OCI-LY7 (cell line): ENCODE results near the gene SGSM2. TPM values are rescaled to one million over a fixed set of nuclear protein-coding genes. Genes with fewer than 3 reads are reported as not detected.

Experiments
- BruUV-seq: library from RNA; stranded (reverse); fragments of 400-500 nt; replicated peaks from 2 replicates; lab custom pipeline; 2021; lab: Mats Ljungman, UMichigan
- CTCF ChIA-PET: fragments of 300-600 bp; sonication (Branson Sonifier 250); formaldehyde crosslinking; loops from one replicate; lab custom pipeline; 2022; ENCODE audit warnings: antibody characterized with exemption; ENCODE audit not compliant: unreplicated experiment; lab: Charles Lee
- POLR2A ChIA-PET: fragments of 300-600 bp; sonication (Branson Sonifier 250); formaldehyde crosslinking; loops from one replicate; lab custom pipeline; 2022; ENCODE audit warnings: antibody characterized with exemption; lab: Charles Lee
- DNase-seq: peaks from one replicate; pipeline ENCODE4 v3.0.0-alpha.2; 2015; ENCODE audit warnings: low spot score
- H2AFZ ChIP-seq: fragments of 200-600 bp; sonication (generic), shearing (Covaris generic); 2 replicates; pipeline ENCODE4 v1.6.1; 2014; ENCODE audit warnings: mild to moderate bottlenecking, antibody characterized with exemption, low read length, moderate library complexity
- H3K27ac ChIP-seq: fragments of 200-600 bp; sonication (generic); 2 replicates; pipeline ENCODE4 v1.5.1; 2014; ENCODE audit warnings: mixed run types, low read depth, mild to moderate bottlenecking, moderate library complexity, low read length, inconsistent platforms; ENCODE audit not compliant: poor library complexity, severe bottlenecking
- H3K36me3 ChIP-seq: fragments of 200-600 bp; sonication (generic); 2 replicates; pipeline ENCODE4 v1.6.1; 2014; ENCODE audit warnings: mild to moderate bottlenecking, antibody characterized with exemption, low read length, moderate library complexity, mixed read lengths; ENCODE audit not compliant: insufficient read depth
- H3K4me1 ChIP-seq: fragments of 200-600 bp; sonication (generic); 2 replicates; pipeline ENCODE4 v1.5.1; 2014; ENCODE audit warnings: mild to moderate bottlenecking, low read length; ENCODE audit not compliant: insufficient read depth, poor library complexity, severe bottlenecking
- H3K4me2 ChIP-seq: fragments of 200-600 bp; sonication (generic); 2 replicates; pipeline ENCODE4 v1.6.1; 2014; ENCODE audit warnings: mild to moderate bottlenecking, low read length
- H3K4me3 ChIP-seq: fragments of 200-600 bp; sonication (generic); 2 replicates; pipeline ENCODE4 v1.5.1; 2014; ENCODE audit warnings: mild to moderate bottlenecking, low read depth, low read length; ENCODE audit not compliant: poor library complexity, severe bottlenecking
- H3K79me2 ChIP-seq: fragments of 200-600 bp; sonication (generic); 2 replicates; pipeline ENCODE4 v1.6.1; 2016; ENCODE audit warnings: low read depth, mild to moderate bottlenecking, low read length, moderate library complexity, mixed read lengths; ENCODE audit not compliant: insufficient read depth
- H3K9me2 ChIP-seq: fragments of 200-600 bp; sonication (generic); 2 replicates; pipeline ENCODE4 v1.6.1; 2016; ENCODE audit warnings: mild to moderate bottlenecking, low read length, mixed read lengths; ENCODE audit not compliant: insufficient read depth
- H3K9me3 ChIP-seq: fragments of 200-600 bp; sonication (generic); 2 replicates; pipeline ENCODE4 v1.6.1; 2014; ENCODE audit warnings: mild to moderate bottlenecking, mixed run types, low read length, mixed read lengths
- H4K20me1 ChIP-seq: fragments of 200-600 bp; sonication (generic); 2 replicates; pipeline ENCODE4 v1.6.1; 2014; ENCODE audit warnings: mild to moderate bottlenecking, antibody characterized with exemption, low read length, moderate library complexity, mixed read lengths; ENCODE audit not compliant: insufficient read depth
- CTCF ChIP-seq: fragments of 200-600 bp; sonication (generic); conservative IDR thresholded peaks from 2 replicates; pipeline ENCODE4 v1.5.1; 2014; ENCODE audit warnings: mild to moderate bottlenecking, antibody characterized with exemption, low read length, moderate library complexity, mixed read lengths
- EZH2phosphoT487 ChIP-seq: fragments of 200-600 bp; sonication (generic); IDR thresholded peaks from 2 replicates; pipeline ENCODE4 v1.6.1; 2018; ENCODE audit warnings: low read depth, borderline replicate concordance, mild to moderate bottlenecking, mixed run types, antibody characterized with exemption, low read length, moderate library complexity, mixed read lengths
- intact Hi-C: fragments of 100-400 bp; cut with micrococcal nuclease; formaldehyde crosslinking; loops from one replicate; pipeline ENCODE4 v1.10.0; 2022; ENCODE audit not compliant: unreplicated experiment
- total RNA-seq, 2 experiments: library from RNA; depleted of rRNA in 1 of 2; stranded (reverse); fragments of >200 nt in 1 of 2; shearing (Covaris generic) in 1 of 2; gene quantifications; 2 replicates each; pipeline ENCODE4 v1.2.3, GENCODE V29; 2014 to 2022

SGSM2 gene
- total RNA-seq, 2 experiments from 2014 or later: 44.0 to 50.6 TPM

GRCh38 chr17:2363318-2363717 lies 26.0 kb downstream of the SGSM2 start:
- no peaks in the 10 kb centered on the region for H3K36me3 ChIP-seq
- CTCF ChIA-PET: no interaction called here
- no peaks in the 10 kb centered on the region for H3K79me2 ChIP-seq
- H3K4me3 ChIP-seq: no peak overlapping the region
- POLR2A ChIA-PET: no interaction called here
- H3K4me1 ChIP-seq: no peaks in the 10 kb centered on the region
- no peak overlapping the region for H3K27ac ChIP-seq
- no peak for TF ChIP-seq EZH2phosphoT487
- no peak for TF ChIP-seq CTCF
- H3K4me2 ChIP-seq: no peak overlapping the region
- intact Hi-C loops: no loop called here
- no peak for DNase-seq
- no TSS peak for BruUV-seq
- H3K9me2 ChIP-seq: no peaks in the 10 kb centered on the region
- no peak overlapping the region for H2AFZ ChIP-seq
- H4K20me1 ChIP-seq: no peaks in the 10 kb centered on the region
- no peaks in the 10 kb centered on the region for H3K9me3 ChIP-seq

- Histone ChIP-seq H3K4me3 (no peak overlapping the region), H4K20me1 (no peaks in the 10 kb centered on the region), H3K27ac (no peak overlapping the region), H3K9me3 (no peaks in the 10 kb centered on the region), H3K9me2 (no peaks in the 10 kb centered on the region), H3K79me2 (no peaks in the 10 kb centered on the region), H3K4me2 (no peak overlapping the region), H3K36me3 (no peaks in the 10 kb centered on the region), H3K4me1 (no peaks in the 10 kb centered on the region), H2AFZ (no peak overlapping the region)
- no peak for TF ChIP-seq CTCF
- TF ChIP-seq EZH2phosphoT487: no peak
- BruUV-seq: no TSS peak
- CTCF ChIA-PET: no interaction called here
- POLR2A ChIA-PET: no interaction called here
- DNase-seq: no peak
- intact Hi-C loops: no loop called here
Measured at GRCh38 chr17:2363851-2364762, 26.8 kb downstream of the SGSM2 start.

GRCh38 chr17:2364763-2365116 lies 27.4 kb downstream of the SGSM2 start:
- Histone ChIP-seq H3K27ac (no peak overlapping the region), H3K9me2 (no peaks in the 10 kb centered on the region), H3K4me2 (no peak overlapping the region), H3K79me2 (no peaks in the 10 kb centered on the region), H3K36me3 (no peaks in the 10 kb centered on the region), H2AFZ (no peak overlapping the region), H3K4me3 (no peak overlapping the region), H3K4me1 (no peaks in the 10 kb centered on the region), H4K20me1 (no peaks in the 10 kb centered on the region), H3K9me3 (no peaks in the 10 kb centered on the region)
- TF ChIP-seq CTCF (no peak), EZH2phosphoT487 (no peak)
- intact Hi-C loops: no loop called here
- POLR2A ChIA-PET: no interaction called here
- CTCF ChIA-PET: no interaction called here
- DNase-seq: no peak
- no TSS peak for BruUV-seq
